Smooth muscle cell (in vitro differentiated cells): ENCODE results near the gene MED15. TPM values are rescaled to one million over a fixed set of nuclear protein-coding genes. Genes with fewer than 3 reads are reported as not detected.

Source experiments
- DNase-seq: peaks from one replicate; lab custom pipeline; 2025; ENCODE audit not compliant: unreplicated experiment; lab: John Stamatoyannopoulos, UW
- H2AFZ ChIP-seq: fragments of 200-600 bp; sonication (generic); 2 replicates; pipeline ENCODE4 v1.6.0; 2016; ENCODE audit warnings: antibody characterized with exemption, low read depth, mild to moderate bottlenecking
- H3F3A ChIP-seq: fragments of 200-600 bp; sonication (generic); 2 replicates; pipeline ENCODE4 v1.6.0; 2017; ENCODE audit warnings: antibody characterized with exemption, low read depth
- H3K27ac ChIP-seq: fragments of 200-600 bp; sonication (generic); 2 replicates; pipeline ENCODE4 v1.5.1; 2016; ENCODE audit warnings: low read depth, mild to moderate bottlenecking
- H3K27me3 ChIP-seq: fragments of 200-600 bp; sonication (generic); 2 replicates; pipeline ENCODE4 v1.6.1; 2016; ENCODE audit warnings: low read depth, mild to moderate bottlenecking
- H3K36me3 ChIP-seq: fragments of 200-600 bp; sonication (generic); 2 replicates; pipeline ENCODE4 v1.5.1; 2016; ENCODE audit warnings: low read depth
- H3K4me1 ChIP-seq: fragments of 200-600 bp; sonication (generic); 2 replicates; pipeline ENCODE4 v1.5.1; 2016; ENCODE audit warnings: low read depth
- H3K4me2 ChIP-seq: fragments of 200-600 bp; sonication (generic); 2 replicates; pipeline ENCODE4 v1.6.0; 2016; ENCODE audit warnings: mild to moderate bottlenecking
- H3K4me3 ChIP-seq: fragments of 200-600 bp; sonication (generic); 2 replicates; pipeline ENCODE4 v1.5.1; 2016; ENCODE audit warnings: mild to moderate bottlenecking
- H3K79me2 ChIP-seq: fragments of 200-600 bp; sonication (generic); 2 replicates; pipeline ENCODE4 v1.6.0; 2016; ENCODE audit warnings: low read depth, mild to moderate bottlenecking
- H3K9ac ChIP-seq: fragments of 200-600 bp; sonication (generic); 2 replicates; pipeline ENCODE4 v1.6.0; 2016; ENCODE audit warnings: low read depth
- H3K9me3 ChIP-seq: fragments of 200-600 bp; sonication (generic); replicated peaks from 2 replicates; pipeline ENCODE4 v1.5.1; 2016; ENCODE audit warnings: low read depth
- H4K20me1 ChIP-seq: fragments of 200-600 bp; sonication (generic); 2 replicates; pipeline ENCODE4 v1.6.0; 2016; ENCODE audit warnings: low read depth
- CTCF ChIP-seq: fragments of 200-600 bp; sonication (generic); IDR thresholded peaks from 2 replicates; pipeline ENCODE4 v1.5.1; 2017; ENCODE audit warnings: borderline replicate concordance, mild to moderate bottlenecking, antibody characterized with exemption; ENCODE audit not compliant: insufficient read depth, poor library complexity, severe bottlenecking
- WGBS: methylation state at CpG from one replicate; pipeline ENCODE4 v1.1.7; 2016; ENCODE audit warnings: low lambda C conversion rate; 5-methylcytosine and 5-hydroxymethylcytosine counted together
- polyA plus RNA-seq: library from polyadenylated mRNA; unstranded; fragments of >200 nt; fragmentation: Nextera tagmentation; extraction: Ambion mirVana; gene quantifications from 2 replicates; pipeline ENCODE4 v1.2.1, GENCODE V29; 2016
- total RNA-seq: library from RNA; depleted of rRNA; stranded (reverse); fragments of >200 nt; gene quantifications from 2 replicates; pipeline ENCODE4 v1.2.3, GENCODE V29; 2014

The MED15 gene
- total and polyA plus RNA-seq, 2 experiments from 2014 or later: 25.3 to 70.5 TPM

- 79% methylated on average over 10 of the region's 10 CpGs for WGBS
- H2AFZ ChIP-seq: no peak overlapping the region
- H3K9ac ChIP-seq: peak overlapping the region; percentile 100
- peaks cover 25% of the 10 kb centered on the region for H3K4me1 ChIP-seq
- H3K79me2 ChIP-seq: peaks cover 73% of the 10 kb centered on the region
- no peak overlapping the region for H3K4me3 ChIP-seq
- H3F3A ChIP-seq: peaks cover 22% of the 10 kb centered on the region
- peak overlapping the region; percentile 91 for H3K4me2 ChIP-seq
- no peaks in the 10 kb centered on the region for H3K27me3 ChIP-seq
- no peaks in the 10 kb centered on the region for H3K36me3 ChIP-seq
- H4K20me1 ChIP-seq: peaks cover 61% of the 10 kb centered on the region
- H3K9me3 ChIP-seq: no peaks in the 10 kb centered on the region
- no peak for TF ChIP-seq CTCF
- DNase-seq: no peak
- peak overlapping the region; percentile 100 for H3K27ac ChIP-seq
Measured at GRCh38 chr22:20510811-20511577, 3.6 kb downstream of the MED15 start.

GRCh38 chr22:20511578-20512229 lies 4.3 kb downstream of the MED15 start:
- DNase-seq: no peak
- Histone ChIP-seq H4K20me1 (peaks cover 68% of the 10 kb centered on the region), H2AFZ (no peak overlapping the region), H3K27me3 (no peaks in the 10 kb centered on the region), H3K4me1 (peaks cover 25% of the 10 kb centered on the region), H3K4me2 (peak overlapping the region; percentile 6), H3K9me3 (no peaks in the 10 kb centered on the region), H3K4me3 (no peak overlapping the region), H3F3A (peaks cover 22% of the 10 kb centered on the region), H3K9ac (no peak overlapping the region), H3K79me2 (peaks cover 80% of the 10 kb centered on the region), H3K27ac (peak overlapping the region; percentile 100), H3K36me3 (no peaks in the 10 kb centered on the region)
- no peak for TF ChIP-seq CTCF
- 75% methylated on average over 4 of the region's 4 CpGs for WGBS

DNA sequence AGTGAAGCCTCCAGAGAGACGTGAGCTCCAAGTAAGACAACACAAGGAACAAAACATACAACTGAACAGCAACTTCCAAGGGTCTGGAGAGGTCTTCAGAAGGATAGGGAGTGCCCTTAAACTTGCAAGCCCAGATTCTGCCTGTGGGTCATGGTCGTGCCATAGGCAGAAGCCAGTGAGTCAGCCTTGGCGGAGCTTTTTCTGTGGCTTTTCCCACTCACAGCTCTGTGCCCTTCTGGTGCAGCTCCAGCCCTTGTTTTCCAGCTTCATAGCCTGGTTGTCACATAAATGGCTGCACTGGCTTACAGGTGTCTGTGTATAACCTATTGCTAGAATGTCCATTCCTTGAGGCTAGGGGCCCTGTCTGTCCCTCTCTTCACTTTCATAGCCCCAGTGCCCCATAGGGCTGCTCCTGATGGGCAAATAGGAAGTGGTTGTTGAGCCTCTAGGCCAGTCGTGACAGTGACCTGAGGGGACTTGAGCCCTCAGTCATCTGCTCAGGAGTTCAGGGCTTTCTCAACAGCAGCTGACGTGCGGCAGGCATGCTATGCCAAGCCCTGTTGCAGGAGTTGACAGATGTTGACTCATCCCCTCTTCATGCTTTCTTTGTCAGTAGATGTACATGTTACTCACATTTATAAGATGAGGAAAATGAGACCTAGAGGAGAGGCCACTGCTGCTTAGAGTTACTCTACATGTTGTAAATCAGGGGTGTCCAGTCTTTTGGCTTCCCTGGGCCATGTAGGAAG lies 7.4 kb downstream of the MED15 start:
- Histone ChIP-seq H3K79me2 (peaks cover 98% of the 10 kb centered on the region), H3K4me3 (no peak overlapping the region), H4K20me1 (peaks cover 96% of the 10 kb centered on the region), H3F3A (peaks cover 23% of the 10 kb centered on the region), H2AFZ (no peak overlapping the region), H3K9me3 (no peaks in the 10 kb centered on the region), H3K27ac (peak overlapping the region; percentile 96), H3K27me3 (no peaks in the 10 kb centered on the region), H3K4me2 (peak overlapping the region; percentile 60), H3K4me1 (peaks cover 10% of the 10 kb centered on the region), H3K9ac (peak overlapping the region; percentile 72), H3K36me3 (no peaks in the 10 kb centered on the region)
- no peak for DNase-seq
- TF ChIP-seq CTCF: no peak
- WGBS: 36% methylated on average over 6 of the region's 6 CpGs
